HG03159 (cell line): ENCODE data around the gene MYO9B.

Experiments used
- ATAC-seq: cut with Tn5 transposase; IDR thresholded peaks from one replicate; pipeline ENCODE4 v1.9.1; 2021; ENCODE audit warnings: mild to moderate bottlenecking, moderate library complexity; ENCODE audit not compliant: unreplicated experiment

The MYO9B gene, protein sequence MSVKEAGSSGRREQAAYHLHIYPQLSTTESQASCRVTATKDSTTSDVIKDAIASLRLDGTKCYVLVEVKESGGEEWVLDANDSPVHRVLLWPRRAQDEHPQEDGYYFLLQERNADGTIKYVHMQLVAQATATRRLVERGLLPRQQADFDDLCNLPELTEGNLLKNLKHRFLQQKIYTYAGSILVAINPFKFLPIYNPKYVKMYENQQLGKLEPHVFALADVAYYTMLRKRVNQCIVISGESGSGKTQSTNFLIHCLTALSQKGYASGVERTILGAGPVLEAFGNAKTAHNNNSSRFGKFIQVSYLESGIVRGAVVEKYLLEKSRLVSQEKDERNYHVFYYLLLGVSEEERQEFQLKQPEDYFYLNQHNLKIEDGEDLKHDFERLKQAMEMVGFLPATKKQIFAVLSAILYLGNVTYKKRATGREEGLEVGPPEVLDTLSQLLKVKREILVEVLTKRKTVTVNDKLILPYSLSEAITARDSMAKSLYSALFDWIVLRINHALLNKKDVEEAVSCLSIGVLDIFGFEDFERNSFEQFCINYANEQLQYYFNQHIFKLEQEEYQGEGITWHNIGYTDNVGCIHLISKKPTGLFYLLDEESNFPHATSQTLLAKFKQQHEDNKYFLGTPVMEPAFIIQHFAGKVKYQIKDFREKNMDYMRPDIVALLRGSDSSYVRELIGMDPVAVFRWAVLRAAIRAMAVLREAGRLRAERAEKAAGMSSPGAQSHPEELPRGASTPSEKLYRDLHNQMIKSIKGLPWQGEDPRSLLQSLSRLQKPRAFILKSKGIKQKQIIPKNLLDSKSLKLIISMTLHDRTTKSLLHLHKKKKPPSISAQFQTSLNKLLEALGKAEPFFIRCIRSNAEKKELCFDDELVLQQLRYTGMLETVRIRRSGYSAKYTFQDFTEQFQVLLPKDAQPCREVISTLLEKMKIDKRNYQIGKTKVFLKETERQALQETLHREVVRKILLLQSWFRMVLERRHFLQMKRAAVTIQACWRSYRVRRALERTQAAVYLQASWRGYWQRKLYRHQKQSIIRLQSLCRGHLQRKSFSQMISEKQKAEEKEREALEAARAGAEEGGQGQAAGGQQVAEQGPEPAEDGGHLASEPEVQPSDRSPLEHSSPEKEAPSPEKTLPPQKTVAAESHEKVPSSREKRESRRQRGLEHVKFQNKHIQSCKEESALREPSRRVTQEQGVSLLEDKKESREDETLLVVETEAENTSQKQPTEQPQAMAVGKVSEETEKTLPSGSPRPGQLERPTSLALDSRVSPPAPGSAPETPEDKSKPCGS (N-terminal part only)

GRCh38 chr19:17075035-17075863, at the start of gene MYO9B, which contains the start of gene HAUS8:
Gene MYO9B, plus strand, starts transcription at chr19:17075777. Its CDS starts 25,941 bp downstream, at chr19:17101718.
Gene HAUS8, minus strand, starts transcription at chr19:17075452. Its CDS starts 30 bp downstream, at chr19:17075422.
- peak; percentile 72 for ATAC-seq

GRCh38 chr19:17025991-17026658, 49.5 kb upstream of the MYO9B start:
- ATAC-seq, result no peak

GRCh38 chr19:17026706-17027534, 48.7 kb upstream of the MYO9B start, which contains the start of gene CPAMD8:
Gene CPAMD8, minus strand, starts transcription at chr19:17026810. Its CDS starts 168 bp downstream, at chr19:17026642.
- ATAC-seq, result no peak

GRCh38 chr19:17027535-17027975, 48.0 kb upstream of the MYO9B start:
- no peak for ATAC-seq

GRCh38 chr19:17031741-17032140, 43.8 kb upstream of the MYO9B start:
- ATAC-seq, result no peak

- no peak for ATAC-seq
These were observed 39.6 kb upstream of the MYO9B start for GRCh38 chr19:17035842-17036424.

DNA sequence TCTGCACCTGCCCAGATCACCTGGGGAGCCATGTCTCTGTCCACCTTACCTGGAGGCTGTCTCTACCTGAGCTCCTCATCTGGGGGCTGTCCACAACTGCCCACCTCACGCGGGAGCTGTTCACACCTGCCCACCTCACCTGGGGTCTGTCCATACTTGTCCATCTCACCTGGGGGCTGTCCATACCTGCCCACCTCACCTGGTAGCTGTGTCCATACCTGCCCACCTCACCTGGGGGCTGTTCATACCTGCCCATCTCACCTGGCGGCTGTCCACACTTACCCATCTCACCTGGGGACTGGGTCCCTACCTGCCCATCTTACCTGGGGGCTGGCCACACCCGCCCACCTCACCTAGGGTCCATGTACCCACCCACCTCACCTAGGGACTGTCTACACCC, 38.9 kb upstream of the MYO9B start:
- ATAC-seq, result no peak

GRCh38 chr19:17037184-17037583, 38.4 kb upstream of the MYO9B start:
- no peak for ATAC-seq

GRCh38 chr19:17037966-17038500, 37.5 kb upstream of the MYO9B start:
- ATAC-seq, result no peak

DNA sequence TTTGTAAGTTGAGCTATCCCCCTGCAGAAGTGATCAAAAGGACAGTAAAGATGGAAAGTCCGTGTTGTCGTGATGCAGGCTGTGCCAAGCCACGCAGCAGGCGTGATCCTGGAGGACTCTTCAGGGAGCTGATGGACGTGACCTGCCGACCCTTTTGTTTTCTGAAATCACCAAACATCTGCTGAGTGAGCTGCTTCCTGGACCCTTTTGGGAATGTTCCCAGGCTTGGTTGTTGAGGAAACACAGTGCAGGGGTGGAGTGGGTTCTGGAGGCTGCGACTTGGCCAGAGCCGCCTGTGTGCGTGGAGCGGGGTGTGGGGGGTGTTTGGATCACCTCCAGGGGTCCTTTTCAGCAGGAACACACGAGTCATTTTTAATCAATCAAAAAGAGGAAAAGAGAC, 33.6 kb upstream of the MYO9B start:
- no peak for ATAC-seq

DNA sequence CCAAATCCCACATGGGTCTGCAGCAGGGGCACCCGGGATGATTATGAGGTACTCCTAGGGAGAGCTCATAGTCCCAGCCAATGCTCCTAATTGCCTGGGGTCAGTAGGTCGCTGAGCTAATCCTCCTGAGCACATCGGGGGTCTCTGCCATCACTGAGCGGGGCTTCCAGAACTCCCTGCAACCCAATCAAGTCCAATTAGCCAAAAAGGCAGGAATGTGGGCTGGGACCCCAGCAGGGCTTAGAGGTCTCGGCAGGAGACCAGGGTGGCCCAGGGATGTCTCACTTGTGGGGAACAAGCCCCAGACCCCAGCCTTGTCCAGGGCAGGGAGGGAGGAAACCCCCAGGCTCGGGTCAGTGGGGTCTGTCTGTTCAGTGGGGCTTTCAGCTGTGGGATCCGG, 31.8 kb upstream of the MYO9B start:
- no peak for ATAC-seq

DNA sequence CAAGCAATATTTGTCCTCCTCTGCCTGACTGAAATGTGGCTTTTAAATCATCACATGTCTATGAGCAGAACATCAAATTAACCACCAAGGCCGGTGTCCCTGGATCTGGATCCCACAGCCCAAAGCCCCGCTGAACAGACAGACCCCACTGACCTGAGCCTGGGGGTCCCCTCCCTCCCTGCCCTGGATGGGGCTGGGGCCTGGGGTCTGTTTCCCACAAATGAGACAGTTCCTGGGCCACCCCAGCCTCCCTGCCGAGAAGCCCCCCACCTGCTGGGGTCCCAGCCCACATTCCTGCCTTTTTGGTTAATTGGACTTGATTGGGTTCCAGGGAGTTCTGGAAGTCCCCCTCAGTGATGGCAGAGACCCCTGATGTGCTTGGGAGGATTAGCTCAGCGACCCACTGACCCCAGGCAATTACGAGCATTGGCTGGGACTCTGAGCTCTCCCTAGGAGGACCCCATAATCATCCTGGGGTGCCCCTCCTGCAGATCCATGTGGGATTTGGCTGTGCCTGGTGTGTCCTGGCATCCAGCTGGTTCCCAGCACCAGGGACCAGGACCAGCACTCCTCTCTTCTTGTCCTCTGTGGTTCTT, 29.6 kb upstream of the MYO9B start:
- ATAC-seq, result no peak

DNA sequence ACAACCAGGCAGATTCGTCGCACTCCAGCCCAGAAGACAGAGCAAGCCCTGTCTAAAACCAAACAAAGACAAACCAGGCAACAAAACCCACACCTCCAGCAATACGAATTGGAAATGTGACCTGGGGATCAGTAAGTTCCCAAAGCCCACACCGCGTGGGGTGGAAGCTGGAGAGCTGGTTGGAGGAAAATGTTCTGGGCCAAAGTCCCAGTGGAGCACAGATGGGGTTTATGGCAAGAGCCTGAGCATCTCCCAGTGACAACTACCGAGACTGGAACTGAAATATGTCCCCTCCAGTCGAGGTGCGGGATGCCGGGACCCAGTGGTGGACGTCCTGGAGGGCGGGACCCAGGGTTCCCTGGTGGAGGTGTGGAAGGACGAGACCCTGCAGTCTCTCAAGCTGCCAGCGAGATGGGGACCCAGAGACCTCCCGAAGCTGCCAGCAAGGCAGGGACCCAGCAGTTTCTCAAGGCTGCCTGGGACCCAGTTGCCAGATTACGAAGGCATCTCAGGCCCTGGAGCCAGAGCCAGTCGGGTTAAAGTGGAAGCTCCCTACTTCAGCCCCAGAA, 26.6 kb upstream of the MYO9B start:
- ATAC-seq, result no peak

- no peak for ATAC-seq
These were observed 25.8 kb upstream of the MYO9B start for GRCh38 chr19:17049711-17050280.

GRCh38 chr19:17052439-17052838, 23.1 kb upstream of the MYO9B start:
- ATAC-seq, result no peak

DNA sequence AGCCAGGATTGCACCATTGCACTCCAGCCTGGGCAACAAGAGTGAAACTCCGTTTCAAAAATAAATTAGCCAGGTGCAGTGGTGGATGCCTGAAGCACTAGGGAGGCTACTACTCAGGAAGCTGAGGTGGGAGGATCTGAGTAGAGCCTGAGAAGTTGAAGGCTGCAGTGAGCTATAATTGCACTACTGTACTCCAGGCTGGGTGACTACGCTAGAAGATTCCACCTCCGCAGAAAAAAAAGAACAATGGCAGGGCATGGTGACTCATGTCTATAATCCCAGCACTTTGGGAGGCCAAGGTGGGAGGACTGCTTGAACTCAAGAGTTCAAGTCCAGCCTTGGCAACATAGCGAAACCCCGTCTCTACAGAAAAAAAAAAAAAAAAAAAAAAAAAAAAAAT, 20.8 kb upstream of the MYO9B start:
- ATAC-seq, result no peak

- no peak for ATAC-seq
These were observed 19.9 kb upstream of the MYO9B start for GRCh38 chr19:17055636-17056035.
